ENCODE data around the gene TMEM63A. TPM values are rescaled to one million over a fixed set of nuclear protein-coding genes. Genes with fewer than 3 reads are reported as not detected.

The TMEM63A gene
- total RNA-seq, 2 experiments from 2014 or later: 30.4 to 31.3 TPM

Other genes starting within 250 kb of the TMEM63A start
- 1 to 10 TPM in 1 of 2 experiments, under 1 TPM in 1; 0.53 to 1.1 TPM for gene ENAH, start 229.3 kb downstream of the TMEM63A start, total RNA-seq
- gene SRP9, start 104.6 kb downstream of the TMEM63A start, total RNA-seq: 100 to 1,000 TPM; 331 to 336 TPM
- gene EPHX1, start 72.3 kb downstream of the TMEM63A start, total RNA-seq: 1 to 10 TPM; 1.8 to 2.4 TPM
- gene LEFTY1, start 6.8 kb upstream of the TMEM63A start, total RNA-seq: not detected
- gene PYCR2, start 41.9 kb upstream of the TMEM63A start, total RNA-seq: 100 to 1,000 TPM; 134 to 140 TPM
- gene LEFTY2, start 58.8 kb upstream of the TMEM63A start, total RNA-seq: not detected
- gene SDE2, start 117.0 kb upstream of the TMEM63A start, total RNA-seq: 10 to 100 TPM; 21.4 to 21.8 TPM
- 100 to 1,000 TPM; 370 to 382 TPM for gene H3-3A, start 180.3 kb upstream of the TMEM63A start, total RNA-seq